HCT116 (cell line): ENCODE data around the gene LRRC4C. TPM values are rescaled to one million over a fixed set of nuclear protein-coding genes. Genes with fewer than 3 reads are reported as not detected.

Experiments
- ATAC-seq: fragments of 200-7000 bp; cut with Tn5 transposase; 2 replicates; pipeline ENCODE4 v1.9.1; 2020; ENCODE audit warnings: mild to moderate bottlenecking, moderate library complexity
- BruUV-seq: library from RNA; stranded (reverse); fragments of 400-500 nt; replicated peaks from 2 replicates; lab custom pipeline; 2021; lab: Mats Ljungman, UMichigan
- CTCF ChIA-PET: fragments of 300-600 bp; sonication (Branson Sonifier 250); formaldehyde crosslinking; loops from one replicate; lab custom pipeline; 2021; ENCODE audit warnings: antibody characterized with exemption; lab: Charles Lee
- POLR2A ChIA-PET: fragments of 300-600, 350-600 bp; sonication (Branson Sonifier 250); formaldehyde crosslinking; loops from one replicate; lab custom pipeline; 2021; ENCODE audit warnings: antibody characterized with exemption; lab: Charles Lee
- RAD21 ChIA-PET, 2 experiments: fragments of 300-600 bp; sonication (Branson Sonifier 250); formaldehyde crosslinking; loops; one replicate each; lab custom pipeline; 2023; ENCODE audit warnings: low total read pairs in 2 of 2; ENCODE audit not compliant: uncharacterized antibody in 2 of 2, unreplicated experiment in 2 of 2, low non-redundant PET in 1 of 2; lab: Charles Lee
- DNase-seq: peaks from one replicate; pipeline ENCODE4 v3.0.0-alpha.2; 2010; ENCODE audit warnings: low read depth, low spot score
- H2AFZ ChIP-seq: fragments of 200-600 bp; shearing (Covaris generic), sonication (generic); 2 replicates; pipeline ENCODE4 v1.6.1; 2017; ENCODE audit warnings: low read depth, mixed run types, mixed read lengths, antibody characterized with exemption, low read length; ENCODE audit not compliant: poor library complexity, severe bottlenecking
- H3K27ac ChIP-seq: 2 replicates; pipeline ENCODE4 v1.5.1; 2012; ENCODE audit warnings: low read depth, low read length
- H3K27me3 ChIP-seq: fragments of 200-600 bp; sonication (generic); 2 replicates; pipeline ENCODE4 v1.6.1; 2016; ENCODE audit warnings: mixed run types, low read length, mixed read lengths; ENCODE audit not compliant: insufficient read depth
- H3K36me3 ChIP-seq, 2 experiments: fragments of 200-500 bp in 1 of 2; fragments of 200-600 bp in 1 of 2; sonication (Bioruptor generic) in 1 of 2; sonication (generic) in 1 of 2; 2 replicates each; pipeline versions ENCODE4 v1.5.1 to v1.6.1; 2014 to 2016; ENCODE audit warnings: low read length in 2 of 2, inconsistent platforms in 1 of 2, mixed read lengths in 1 of 2, mixed run types in 1 of 2; ENCODE audit not compliant: insufficient read depth in 2 of 2, control insufficient read depth in 1 of 2
- H3K4me1 ChIP-seq, 2 experiments: fragments of 200-600 bp in 1 of 2; sonication (generic) in 1 of 2; 2 replicates each; pipeline versions ENCODE4 v1.5.1 to v1.6.1; 2012 to 2017; ENCODE audit warnings: low read length in 2 of 2, inconsistent platforms in 1 of 2, mild to moderate bottlenecking in 1 of 2, mixed read lengths in 1 of 2, mixed run types in 1 of 2, moderate library complexity in 1 of 2; ENCODE audit not compliant: insufficient read depth in 2 of 2, control insufficient read depth in 1 of 2
- H3K4me2 ChIP-seq: fragments of 200-600 bp; sonication (generic); 2 replicates; pipeline ENCODE4 v1.6.1; 2017; ENCODE audit warnings: mixed run types, low read length, mixed read lengths
- H3K4me3 ChIP-seq, 2 experiments: fragments of 200-600 bp in 1 of 2; sonication (generic) in 1 of 2; replicated peaks in 1 of 2; 2 replicates each; pipeline ENCODE4 v1.5.1; 2011 to 2016; ENCODE audit warnings: low read length in 2 of 2, control low read depth in 1 of 2, low read depth in 1 of 2, mild to moderate bottlenecking in 1 of 2, mixed read lengths in 1 of 2, mixed run types in 1 of 2
- H3K79me2 ChIP-seq: fragments of 200-600 bp; sonication (generic); 2 replicates; pipeline ENCODE4 v1.6.1; 2017; ENCODE audit warnings: mild to moderate bottlenecking, mixed run types, low read length, moderate library complexity, mixed read lengths; ENCODE audit not compliant: insufficient read depth
- H3K9ac ChIP-seq: fragments of 200-600 bp; sonication (generic); 2 replicates; pipeline ENCODE4 v1.6.1; 2016; ENCODE audit warnings: low read length, mixed read lengths
- H3K9me2 ChIP-seq: fragments of 200-600 bp; sonication (generic), shearing (Covaris generic); 2 replicates; pipeline ENCODE4 v1.6.1; 2017; ENCODE audit warnings: mixed run types, mild to moderate bottlenecking, moderate library complexity; ENCODE audit not compliant: insufficient read depth
- H3K9me3 ChIP-seq, 2 experiments: fragments of 200-500 bp in 1 of 2; fragments of 200-600 bp in 1 of 2; sonication (Bioruptor generic) in 1 of 2; sonication (generic) in 1 of 2; 2 replicates each; pipeline ENCODE4 v1.6.1; 2014 to 2017; ENCODE audit warnings: low read length in 2 of 2, mixed read lengths in 2 of 2, inconsistent platforms in 1 of 2, low read depth in 1 of 2, mild to moderate bottlenecking in 1 of 2, mixed run types in 1 of 2, moderate library complexity in 1 of 2; ENCODE audit not compliant: control insufficient read depth in 1 of 2, insufficient read depth in 1 of 2
- H4K20me1 ChIP-seq: fragments of 200-600 bp; sonication (generic), shearing (Covaris generic); 2 replicates; pipeline ENCODE4 v1.6.1; 2017; ENCODE audit warnings: mixed run types, mild to moderate bottlenecking, moderate library complexity; ENCODE audit not compliant: insufficient read depth
- CBX3 ChIP-seq: IDR thresholded peaks from 2 replicates; pipeline ENCODE4 v1.6.1; 2012; ENCODE audit warnings: low read depth
- EGR1 ChIP-seq: IDR thresholded peaks from 2 replicates; pipeline ENCODE4 v1.6.1; 2012; ENCODE audit warnings: low read depth
- ELF1 ChIP-seq: IDR thresholded peaks from 2 replicates; pipeline ENCODE4 v1.6.1; 2012; ENCODE audit warnings: low read depth, borderline replicate concordance
- EZH2phosphoT487 ChIP-seq: fragments of 200-600 bp; IDR thresholded peaks from 2 replicates; pipeline ENCODE4 v1.6.1; 2018; ENCODE audit warnings: antibody characterized with exemption, borderline replicate concordance
- FOSL1 ChIP-seq: IDR thresholded peaks from 2 replicates; pipeline ENCODE4 v1.6.1; 2012; ENCODE audit warnings: low read depth
- JUND ChIP-seq: IDR thresholded peaks from 2 replicates; pipeline ENCODE4 v1.6.1; 2012
- MAX ChIP-seq: IDR thresholded peaks from 2 replicates; pipeline ENCODE4 v1.6.1; 2012
- POLR2A ChIP-seq: IDR thresholded peaks from 2 replicates; pipeline ENCODE4 v1.7.0; 2011; ENCODE audit warnings: borderline replicate concordance; ENCODE audit not compliant: insufficient read depth, insufficient read length; ENCODE audit errors: extremely low read depth
- POLR2AphosphoS5 ChIP-seq: IDR thresholded peaks from 2 replicates; pipeline ENCODE4 v1.6.1; 2011; ENCODE audit warnings: mild to moderate bottlenecking, low read depth, low read length, moderate library complexity
- RAD21 ChIP-seq: IDR thresholded peaks from 2 replicates; pipeline ENCODE4 v1.6.1; 2012; ENCODE audit warnings: low read depth, mild to moderate bottlenecking
- REST ChIP-seq: IDR thresholded peaks from 2 replicates; pipeline ENCODE4 v1.6.1; 2012; ENCODE audit warnings: low read depth
- SIN3A ChIP-seq: IDR thresholded peaks from 2 replicates; pipeline ENCODE4 v1.6.1; 2012; ENCODE audit warnings: low read depth
- SP1 ChIP-seq: IDR thresholded peaks from 2 replicates; pipeline ENCODE4 v1.6.1; 2012; ENCODE audit warnings: low read depth
- TCF7L2 ChIP-seq: IDR thresholded peaks from 2 replicates; pipeline ENCODE4 v1.7.0; 2011; ENCODE audit warnings: borderline replicate concordance, inconsistent platforms; ENCODE audit not compliant: insufficient read depth, insufficient read length; ENCODE audit errors: extremely low read depth
- YY1 ChIP-seq: IDR thresholded peaks from 2 replicates; pipeline ENCODE4 v1.6.1; 2011; ENCODE audit warnings: low read length, low read depth, moderate library complexity, mild to moderate bottlenecking; ENCODE audit not compliant: insufficient replicate concordance; ENCODE audit errors: extremely low read depth
- ZBTB33 ChIP-seq: IDR thresholded peaks from 2 replicates; pipeline ENCODE4 v1.6.1; 2011; ENCODE audit warnings: mild to moderate bottlenecking, low read length, moderate library complexity; ENCODE audit not compliant: insufficient replicate concordance; ENCODE audit errors: extremely low read depth
- ZNF274 ChIP-seq: fragments of 200-500 bp; sonication (Bioruptor generic); IDR thresholded peaks from 2 replicates; pipeline ENCODE4 v1.6.1; 2014; ENCODE audit warnings: mild to moderate bottlenecking, low read depth, low read length, inconsistent platforms
- intact Hi-C: fragments of 100-400 bp; cut with micrococcal nuclease; formaldehyde crosslinking; loops from 2 replicates; pipeline ENCODE4 v1.10.0; 2022
- total RNA-seq: library from RNA; stranded (reverse); gene quantifications from one replicate; pipeline ENCODE4 v1.2.1, GENCODE V29; 2021; ENCODE audit not compliant: unreplicated experiment

The LRRC4C gene
- total RNA-seq, 1 experiment from 2014 or later, result not detected

GRCh38 chr11:40542821-40543220 lies 916.6 kb downstream of the LRRC4C start:
- Histone ChIP-seq H3K27ac (no peak overlapping the region), H4K20me1 (no peaks in the 10 kb centered on the region), H3K9ac (no peak overlapping the region), H3K9me3 (peaks cover 8 to 15% of the 10 kb centered on the region in 2 experiments; a peak in 3 of 4 replicates), H2AFZ (no peak overlapping the region), H3K27me3 (no peaks in the 10 kb centered on the region), H3K4me3 (no peak overlapping the region), H3K79me2 (no peaks in the 10 kb centered on the region), H3K4me2 (no peak overlapping the region), H3K4me1 (no peaks in the 10 kb centered on the region), H3K9me2 (no peaks in the 10 kb centered on the region), H3K36me3 (no peaks in the 10 kb centered on the region)
- ChIA-PET RAD21 (no interaction called here), POLR2A (no interaction called here), CTCF (no interaction called here)
- no peak for DNase-seq
- intact Hi-C loops, result no loop called here
- TF ChIP-seq MAX, result no peak
- no peak for TF ChIP-seq CBX3
- no peak for TF ChIP-seq SIN3A
- no peak for TF ChIP-seq JUND
- no peak for TF ChIP-seq SP1
- TF ChIP-seq EZH2phosphoT487, result no peak
- no peak for TF ChIP-seq POLR2AphosphoS5
- no peak for TF ChIP-seq POLR2A
- TF ChIP-seq ZNF274, result no peak
- TF ChIP-seq TCF7L2, result no peak
- TF ChIP-seq ELF1, result no peak
- TF ChIP-seq FOSL1, result no peak
- no peak for TF ChIP-seq REST
- TF ChIP-seq ZBTB33, result no peak
- TF ChIP-seq EGR1, result no peak
- no peak for TF ChIP-seq RAD21
- no peak for TF ChIP-seq YY1
- no peak for ATAC-seq
- no TSS peak for BruUV-seq
